HG03342 (cell line): ENCODE data around the gene CIAPIN1.

ENCODE experiments used
- ATAC-seq: cut with Tn5 transposase; IDR thresholded peaks from one replicate; pipeline ENCODE4 v1.9.1; 2021; ENCODE audit warnings: mild to moderate bottlenecking, moderate library complexity; ENCODE audit not compliant: unreplicated experiment

Gene CIAPIN1

DNA sequence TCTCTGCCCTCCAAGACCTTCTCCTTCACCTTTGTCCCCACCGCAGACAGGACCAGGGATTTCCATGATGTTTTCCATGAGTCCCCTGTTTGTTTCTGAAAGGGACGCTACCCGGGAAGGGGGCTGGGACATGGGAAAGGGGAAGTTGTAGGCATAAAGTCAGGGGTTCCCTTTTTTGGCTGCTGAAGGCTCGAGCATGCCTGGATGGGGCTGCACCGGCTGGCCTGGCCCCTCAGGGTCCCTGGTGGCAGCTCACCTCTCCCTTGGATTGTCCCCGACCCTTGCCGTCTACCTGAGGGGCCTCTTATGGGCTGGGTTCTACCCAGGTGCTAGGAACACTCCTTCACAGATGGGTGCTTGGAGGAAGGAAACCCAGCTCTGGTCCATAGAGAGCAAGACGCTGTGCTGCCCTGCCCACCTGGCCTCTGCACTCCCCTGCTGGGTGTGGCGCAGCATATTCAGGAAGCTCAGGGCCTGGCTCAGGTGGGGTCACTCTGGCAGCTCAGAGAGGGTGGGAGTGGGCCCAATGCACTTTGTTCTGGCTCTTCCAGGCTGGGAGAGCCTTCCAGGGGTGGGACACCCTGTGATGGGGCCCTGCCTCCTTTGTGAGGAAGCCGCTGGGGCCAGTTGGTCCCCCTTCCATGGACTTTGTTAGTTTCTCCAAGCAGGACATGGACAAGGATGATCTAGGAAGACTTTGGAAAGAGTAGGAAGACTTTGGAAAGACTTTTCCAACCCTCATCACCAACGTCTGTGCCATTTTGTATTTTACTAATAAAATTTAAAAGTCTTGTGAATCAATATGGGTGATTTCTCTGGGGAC is 62.7 kb downstream of the CIAPIN1 start:
- no peak for ATAC-seq

DNA sequence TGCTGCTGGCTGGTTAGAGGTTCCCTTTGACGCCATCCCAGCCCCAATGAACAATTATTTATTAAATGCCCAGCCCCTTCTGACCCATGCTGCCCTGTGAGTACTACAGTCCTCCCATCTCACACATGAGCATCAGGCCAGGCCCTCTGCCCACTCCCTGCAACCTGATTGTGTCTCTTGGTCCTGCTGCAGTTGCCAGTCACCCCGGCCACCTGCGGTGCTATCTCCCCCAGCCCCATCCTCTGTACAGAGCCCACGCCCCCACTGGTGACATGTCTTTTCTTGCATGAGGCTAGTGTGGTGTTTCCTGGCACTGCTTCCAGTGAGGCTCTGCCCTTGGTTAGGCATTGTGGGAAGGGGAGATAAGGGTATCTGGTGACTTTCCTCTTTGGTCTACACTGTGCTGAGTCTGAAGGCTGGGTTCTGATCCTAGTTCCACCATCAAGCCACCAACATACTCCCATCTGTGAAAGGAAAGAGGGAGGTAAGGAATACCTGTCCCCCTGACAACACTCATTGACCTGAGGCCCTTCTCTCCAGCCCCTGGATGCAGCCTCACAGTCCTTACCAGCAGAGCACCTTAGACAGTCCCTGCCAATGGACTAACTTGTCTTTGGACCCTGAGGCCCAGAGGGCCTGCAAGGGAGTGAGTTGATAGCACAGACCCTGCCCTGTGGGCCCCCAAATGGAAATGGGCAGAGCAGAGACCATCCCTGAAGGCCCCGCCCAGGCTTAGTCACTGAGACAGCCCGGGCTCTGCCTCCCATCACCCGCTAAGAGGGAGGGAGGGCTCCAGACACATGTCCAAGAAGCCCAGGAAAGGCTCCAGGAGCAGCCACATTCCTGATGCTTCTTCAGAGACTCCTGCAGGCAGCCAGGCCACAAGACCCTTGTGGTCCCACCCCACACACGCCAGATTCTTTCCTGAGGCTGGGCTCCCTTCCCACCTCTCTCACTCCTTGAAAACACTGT is 63.6 kb downstream of the CIAPIN1 start:
- ATAC-seq = no peak

DNA sequence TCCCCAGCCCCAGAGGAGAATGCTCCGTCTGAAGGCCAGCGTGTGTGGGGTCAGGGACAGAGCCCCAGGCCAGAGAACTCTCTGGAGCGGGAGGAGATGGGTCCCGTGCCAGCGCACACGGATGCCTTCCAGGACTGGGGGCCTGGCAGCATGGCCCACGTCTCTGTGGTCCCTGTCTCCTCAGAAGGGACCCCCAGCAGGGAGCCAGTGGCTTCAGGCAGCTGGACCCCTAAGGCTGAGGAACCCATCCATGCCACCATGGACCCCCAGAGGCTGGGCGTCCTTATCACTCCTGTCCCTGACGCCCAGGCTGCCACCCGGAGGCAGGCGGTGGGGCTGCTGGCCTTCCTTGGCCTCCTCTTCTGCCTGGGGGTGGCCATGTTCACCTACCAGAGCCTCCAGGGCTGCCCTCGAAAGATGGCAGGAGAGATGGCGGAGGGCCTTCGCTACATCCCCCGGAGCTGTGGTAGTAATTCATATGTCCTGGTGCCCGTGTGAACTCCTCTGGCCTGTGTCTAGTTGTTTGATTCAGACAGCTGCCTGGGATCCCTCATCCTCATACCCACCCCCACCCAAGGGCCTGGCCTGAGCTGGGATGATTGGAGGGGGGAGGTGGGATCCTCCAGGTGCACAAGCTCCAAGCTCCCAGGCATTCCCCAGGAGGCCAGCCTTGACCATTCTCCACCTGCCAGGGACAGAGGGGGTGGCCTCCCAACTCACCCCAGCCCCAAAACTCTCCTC is 64.5 kb downstream of the CIAPIN1 start:
- ATAC-seq = no peak

DNA sequence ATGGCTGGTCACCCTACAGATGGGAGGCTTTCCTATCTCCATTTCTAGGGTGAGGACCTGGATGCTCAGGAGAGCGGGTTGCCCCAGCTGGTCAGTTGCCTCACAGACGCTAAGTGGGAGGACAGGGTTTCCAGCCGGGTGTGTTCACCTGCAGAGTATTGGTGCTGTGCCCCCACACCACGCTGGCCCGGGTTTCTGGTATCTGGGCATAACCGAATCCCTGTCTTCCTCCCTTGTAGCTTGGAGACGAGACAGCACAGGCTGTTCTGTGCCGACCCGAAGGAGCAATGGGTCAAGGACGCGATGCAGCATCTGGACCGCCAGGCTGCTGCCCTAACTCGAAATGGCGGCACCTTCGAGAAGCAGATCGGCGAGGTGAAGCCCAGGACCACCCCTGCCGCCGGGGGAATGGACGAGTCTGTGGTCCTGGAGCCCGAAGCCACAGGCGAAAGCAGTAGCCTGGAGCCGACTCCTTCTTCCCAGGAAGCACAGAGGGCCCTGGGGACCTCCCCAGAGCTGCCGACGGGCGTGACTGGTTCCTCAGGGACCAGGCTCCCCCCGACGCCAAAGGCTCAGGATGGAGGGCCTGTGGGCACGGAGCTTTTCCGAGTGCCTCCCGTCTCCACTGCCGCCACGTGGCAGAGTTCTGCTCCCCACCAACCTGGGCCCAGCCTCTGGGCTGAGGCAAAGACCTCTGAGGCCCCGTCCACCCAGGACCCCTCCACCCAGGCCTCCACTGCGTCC is 65.2 kb downstream of the CIAPIN1 start:
- ATAC-seq = no peak

DNA sequence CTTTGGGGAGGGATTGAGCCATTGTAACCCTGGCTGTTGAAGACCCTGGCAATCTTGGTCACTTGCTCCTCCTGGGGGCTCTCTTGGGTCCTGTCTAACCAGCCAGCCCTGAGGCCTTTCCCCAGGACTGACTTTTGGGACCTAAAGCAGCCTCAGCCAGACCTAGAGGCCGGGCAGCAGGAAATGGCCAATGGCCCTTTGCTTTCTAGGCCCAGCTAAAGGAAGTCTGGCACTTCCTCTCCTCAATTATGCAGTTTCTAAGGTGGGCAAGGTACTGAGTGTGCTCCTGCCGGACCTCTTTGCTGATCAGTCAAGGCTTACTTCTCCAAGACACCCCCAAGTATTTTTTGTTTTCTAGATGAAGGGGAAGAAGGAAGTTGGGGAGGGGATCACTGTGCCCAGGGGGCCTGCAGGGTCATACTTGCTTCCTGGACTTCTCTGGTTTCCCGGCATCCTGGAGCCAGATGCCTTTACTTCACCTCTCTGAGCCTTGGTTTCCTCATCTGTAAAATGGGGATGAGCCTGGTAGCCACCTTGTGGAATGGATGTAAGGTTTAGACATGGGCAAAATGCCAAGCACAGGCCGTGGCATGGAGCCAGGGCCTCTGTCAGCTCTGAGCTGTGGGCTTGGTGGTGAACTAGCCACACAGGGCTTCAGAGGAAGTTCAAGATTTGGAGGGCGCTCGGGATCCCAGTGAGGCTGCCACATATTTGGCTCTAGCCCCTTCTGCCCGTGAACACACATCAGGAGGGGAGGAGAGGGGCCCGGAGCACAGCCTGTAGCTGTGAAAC is 66.3 kb downstream of the CIAPIN1 start:
- no peak for ATAC-seq

DNA sequence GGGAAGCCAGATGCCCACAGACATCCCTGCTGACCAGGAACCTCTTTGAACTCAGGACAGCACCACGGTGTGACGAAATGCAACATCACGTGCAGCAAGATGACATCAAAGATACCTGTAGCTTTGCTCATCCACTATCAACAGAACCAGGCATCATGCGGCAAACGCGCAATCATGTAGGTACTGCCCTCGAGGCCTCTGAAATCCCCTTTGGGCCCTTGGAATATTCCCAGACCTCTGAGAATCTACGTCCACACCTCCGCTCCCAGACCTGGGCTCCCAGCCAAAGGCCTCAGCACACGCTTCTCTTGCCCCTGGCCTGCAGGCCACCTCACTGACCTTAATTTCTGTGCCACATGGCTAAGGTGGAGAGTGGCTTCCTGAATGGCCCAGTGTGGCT is 67.6 kb downstream of the CIAPIN1 start:
- ATAC-seq = no peak
